Hippocampal formation (tissue), 2 donors: Measurements from ENCODE around the gene LIMCH1.

Experiments
- DNase-seq, 2 donors: peaks; one replicate each; lab custom pipeline; 2025; lab: John Stamatoyannopoulos, UW

LIMCH1 gene

GRCh38 chr4:41528512-41529205 is 9.3 kb upstream of the LIMCH1 start:
- no peak for DNase-seq

- no peak for DNase-seq
These were observed 7.2 kb upstream of the LIMCH1 start for GRCh38 chr4:41530741-41531140.

DNA sequence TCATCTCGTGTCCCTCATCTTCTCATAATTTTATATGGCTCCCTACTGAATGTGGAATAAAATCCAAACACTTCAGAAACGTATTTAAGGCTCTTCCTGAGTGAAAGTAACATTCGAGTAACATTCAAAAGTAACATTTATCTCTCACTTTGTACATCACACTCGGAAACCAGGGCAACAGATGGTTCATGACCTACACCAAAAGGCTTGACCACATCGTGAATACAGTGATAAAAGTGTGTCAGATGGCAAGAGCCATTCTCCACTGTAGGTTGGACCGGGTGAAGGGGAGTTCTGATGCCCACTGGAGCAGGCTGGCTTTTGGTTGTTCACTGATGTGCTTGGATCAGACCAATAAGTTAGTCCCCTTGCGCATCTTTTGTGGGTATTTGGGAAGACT is 5.6 kb upstream of the LIMCH1 start:
- DNase-seq, result no peak

DNA sequence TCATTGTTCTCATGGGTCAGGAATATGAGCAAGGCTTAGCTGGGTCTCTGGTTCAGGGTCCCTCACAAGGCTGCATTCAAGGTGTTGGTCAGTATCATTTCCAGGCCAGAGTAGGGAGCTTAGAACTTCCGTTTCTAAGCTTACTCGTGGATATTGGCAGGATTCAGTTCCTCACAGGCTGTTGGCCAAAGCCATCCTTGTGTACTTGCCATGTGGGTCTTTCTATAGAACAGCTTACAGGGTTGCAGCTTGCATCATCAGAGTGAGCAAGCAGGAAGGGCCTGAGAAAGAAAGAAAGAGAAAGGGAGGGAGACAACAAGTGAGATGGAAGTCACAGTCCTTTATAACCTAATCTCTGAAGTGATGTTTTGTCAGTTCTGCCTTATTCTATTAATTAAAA is 5.1 kb upstream of the LIMCH1 start:
- DNase-seq, result no peak

DNA sequence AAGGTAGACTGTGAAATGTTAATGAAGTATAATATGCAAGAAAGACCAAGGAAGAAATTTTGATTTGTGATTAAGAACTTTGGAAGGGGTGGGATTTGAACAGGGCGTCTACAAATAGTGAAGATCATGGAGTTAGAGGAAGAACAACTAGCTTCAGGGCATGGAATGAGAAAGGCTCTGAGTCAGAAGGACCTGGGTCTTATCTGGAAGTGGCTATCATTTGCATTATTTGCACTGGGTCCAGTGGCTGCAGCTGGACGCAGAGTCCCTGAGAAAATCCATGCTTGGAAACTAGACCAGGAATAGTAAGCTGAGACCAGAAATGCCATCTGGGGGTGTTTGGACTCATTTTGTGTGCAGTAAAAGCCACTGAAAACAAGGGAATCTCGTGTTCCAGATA is 4.3 kb upstream of the LIMCH1 start:
- no peak for DNase-seq

DNA sequence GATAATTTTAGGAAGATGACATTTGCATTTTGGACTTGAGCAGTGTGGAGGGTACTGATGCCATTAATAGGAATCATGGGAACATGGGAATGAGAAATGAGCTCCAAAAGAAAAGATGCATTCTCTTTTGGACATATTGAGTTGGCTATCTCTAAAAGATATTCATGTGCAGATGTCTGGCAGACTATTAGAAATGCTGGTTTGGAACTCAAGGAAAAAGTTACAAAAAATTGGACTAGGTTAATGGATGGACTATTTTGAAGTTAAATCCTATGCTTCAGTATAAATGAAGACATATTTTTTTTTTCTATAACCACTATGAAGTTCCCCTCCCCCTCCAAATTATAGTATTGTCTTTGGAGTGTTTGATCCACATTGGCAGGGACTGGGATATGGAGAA is 3.6 kb upstream of the LIMCH1 start:
- DNase-seq, result no peak

- no peak for DNase-seq
These were observed 2.0 kb upstream of the LIMCH1 start for GRCh38 chr4:41535911-41536371.

DNA sequence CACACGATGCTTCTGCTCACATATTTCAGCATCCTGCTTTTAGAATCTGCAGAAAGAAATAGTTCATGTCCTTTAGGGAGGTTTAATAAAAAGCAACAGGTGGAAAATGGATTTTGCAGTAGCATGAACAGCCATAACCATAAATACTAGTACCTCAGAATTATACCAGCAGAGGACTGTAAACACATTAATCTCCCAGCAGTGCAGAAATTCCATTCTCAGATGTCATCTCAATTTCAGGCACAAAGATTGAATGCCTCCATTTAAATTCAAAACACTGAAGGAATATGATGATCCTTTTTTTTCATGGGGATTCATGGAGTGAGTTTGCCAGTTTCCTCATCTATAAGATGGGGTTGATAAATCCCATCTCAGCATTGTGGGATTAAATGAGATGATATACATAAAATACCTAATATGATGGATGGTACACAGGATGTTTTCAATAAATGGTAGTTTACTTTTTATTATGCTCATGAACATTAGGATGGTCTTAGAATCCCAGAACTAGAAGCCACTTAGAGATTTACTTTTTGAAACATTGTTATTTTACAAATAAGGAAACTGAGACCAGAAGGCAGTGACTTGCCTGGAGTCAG is 566 bp upstream of the LIMCH1 start:
- no peak for DNase-seq

DNA sequence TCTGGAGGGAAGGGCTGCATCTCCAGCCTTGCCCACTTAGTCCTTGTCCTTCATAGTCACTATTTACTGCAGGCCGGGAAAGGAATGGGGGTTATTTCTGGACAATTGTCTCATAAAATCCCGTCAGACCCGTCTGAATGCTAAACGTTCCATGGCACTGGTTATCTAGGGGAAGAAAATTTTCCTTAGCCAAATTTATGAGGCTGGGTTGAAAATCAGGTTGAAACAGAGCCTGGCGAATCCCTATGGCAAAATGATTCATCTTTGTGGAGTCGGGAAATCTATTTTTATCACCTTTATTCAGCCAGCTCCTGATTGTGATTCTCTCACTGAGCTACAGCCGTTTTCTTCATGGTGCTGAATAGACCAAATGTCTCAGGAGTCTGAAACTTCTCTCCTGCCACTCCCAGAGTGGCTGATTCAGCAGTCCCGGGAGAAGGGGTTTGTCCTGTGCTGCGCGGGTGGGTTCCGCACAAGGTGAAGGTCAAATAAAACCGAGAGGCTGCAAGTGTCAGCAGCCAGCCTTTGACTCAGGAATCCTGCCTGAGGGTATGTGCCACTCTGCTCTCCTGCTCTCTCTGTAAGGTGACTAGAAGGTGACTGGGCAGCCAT is 1.0 kb downstream of the LIMCH1 start:
- peak in 1 of 2 donors; percentile 53 for DNase-seq

DNA sequence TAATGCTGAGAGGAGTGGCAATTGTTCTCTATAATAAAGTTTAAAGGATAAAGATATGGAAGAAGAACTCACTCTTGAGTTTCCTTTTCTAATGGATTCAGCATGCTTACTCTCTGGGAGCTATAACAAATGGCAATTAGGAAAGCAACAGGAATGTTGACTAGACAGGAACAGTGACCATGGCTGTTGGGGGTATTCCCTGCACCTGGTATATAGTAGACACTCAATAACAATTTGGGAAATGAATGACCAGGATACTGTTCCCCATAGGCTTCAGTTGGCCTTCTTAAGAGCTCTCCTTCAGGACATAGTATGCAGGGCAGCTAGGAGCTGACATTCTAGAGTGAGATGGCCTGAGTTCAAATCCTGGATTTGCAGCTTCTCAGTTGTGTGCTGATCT is 1.8 kb downstream of the LIMCH1 start:
- DNase-seq, result no peak

DNA sequence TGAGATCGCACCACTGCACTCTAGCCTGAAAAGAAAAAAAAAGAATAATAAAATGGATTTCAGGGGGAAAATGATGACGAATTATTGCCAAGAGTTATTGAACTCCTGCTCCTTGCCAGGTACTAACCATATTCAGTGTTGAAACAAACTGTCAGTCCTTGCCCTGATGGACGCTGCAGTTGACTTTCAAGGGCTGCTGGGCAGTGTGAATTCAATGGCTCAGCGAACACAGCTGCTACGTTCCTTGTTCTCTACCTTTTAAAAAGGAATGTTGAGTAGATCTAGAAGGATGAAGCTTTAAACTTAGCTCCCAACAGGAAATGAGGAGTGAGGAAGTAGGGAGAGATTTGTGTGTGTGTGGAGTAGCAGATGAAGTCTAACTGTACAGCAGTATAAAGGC is 2.7 kb downstream of the LIMCH1 start:
- no peak for DNase-seq

DNA sequence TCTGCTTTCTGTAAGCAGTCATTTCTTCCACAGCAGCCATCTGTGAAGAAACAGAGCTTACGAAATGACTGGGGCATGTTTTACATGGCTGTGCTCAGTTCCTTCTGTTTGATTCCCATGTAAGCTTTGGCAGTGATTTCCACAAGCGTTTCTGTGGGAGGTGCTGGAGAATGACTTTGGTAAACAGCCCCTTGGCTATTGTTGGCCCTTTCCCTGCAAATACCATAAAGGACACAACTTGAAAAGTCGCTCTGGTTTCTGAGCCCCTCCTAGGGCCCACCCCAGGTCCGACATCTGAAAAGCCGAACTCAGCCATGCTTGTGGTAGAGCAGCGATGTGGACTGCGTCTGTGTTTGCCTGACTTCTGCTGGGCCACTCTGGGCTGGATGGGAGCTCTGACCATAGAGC is 3.7 kb downstream of the LIMCH1 start:
- DNase-seq, result peak in 1 of 2 donors; percentile 41

- DNase-seq, result no peak
These were observed 4.7 kb downstream of the LIMCH1 start for GRCh38 chr4:41542526-41543275.

DNA sequence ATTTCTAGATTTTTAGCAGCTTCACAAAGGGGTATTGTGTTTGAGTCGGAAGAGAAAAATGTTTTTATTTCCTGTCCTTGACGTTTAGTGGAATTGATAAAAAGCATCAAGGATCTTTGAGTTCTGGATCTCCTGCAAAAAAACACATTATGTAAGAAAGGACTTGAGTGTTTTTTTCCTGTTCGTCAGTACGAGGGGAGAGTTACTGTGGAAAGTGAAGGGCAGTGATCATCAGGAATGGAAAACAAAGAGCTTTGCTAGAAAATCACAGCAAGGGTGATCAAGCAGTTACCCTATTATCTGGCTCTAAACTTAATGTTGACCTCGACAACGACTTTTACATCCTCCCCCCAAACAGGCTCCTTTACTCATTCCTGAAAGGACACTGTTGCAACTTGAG is 7.3 kb downstream of the LIMCH1 start:
- no peak for DNase-seq

DNA sequence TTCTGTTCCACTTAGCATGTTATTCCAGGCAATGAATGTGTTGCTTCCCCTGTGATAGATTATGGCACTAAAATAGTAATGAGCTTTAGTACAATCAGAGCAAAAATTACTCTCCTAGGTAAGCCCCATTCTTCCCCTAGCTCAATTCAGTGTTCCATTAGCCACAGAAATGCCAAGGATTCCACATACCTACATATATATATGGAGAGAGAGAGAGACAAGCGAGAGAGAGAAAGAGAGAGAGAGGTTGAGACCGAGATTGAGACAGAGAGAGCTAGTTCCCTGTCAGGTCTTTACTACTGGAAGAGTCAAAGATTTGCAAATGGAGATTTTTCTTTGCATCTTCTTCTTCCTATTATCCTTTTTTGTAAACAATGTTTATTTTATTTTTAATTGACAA is 8.7 kb downstream of the LIMCH1 start:
- no peak for DNase-seq

- DNase-seq, result no peak
These were observed 10.4 kb downstream of the LIMCH1 start for GRCh38 chr4:41548305-41548880.

DNA sequence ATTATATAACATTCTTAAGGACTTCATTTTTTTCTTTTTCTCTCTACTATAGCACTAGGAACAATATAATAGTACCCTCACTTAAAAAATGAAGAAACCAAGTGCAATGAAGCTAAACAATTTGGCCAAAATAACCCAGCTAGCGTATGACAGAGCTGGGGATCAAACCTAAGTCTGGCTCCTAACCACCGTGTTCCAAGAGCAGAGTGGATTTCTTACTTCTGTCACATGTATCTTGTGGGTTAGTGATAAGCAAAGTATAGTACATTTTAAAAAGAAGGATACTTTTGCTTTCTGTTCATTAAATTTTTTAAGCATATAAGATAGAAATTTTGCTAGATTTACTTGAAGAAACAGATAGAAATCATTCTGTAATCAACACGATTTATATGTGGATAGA is 11.5 kb downstream of the LIMCH1 start:
- DNase-seq, result no peak

DNA sequence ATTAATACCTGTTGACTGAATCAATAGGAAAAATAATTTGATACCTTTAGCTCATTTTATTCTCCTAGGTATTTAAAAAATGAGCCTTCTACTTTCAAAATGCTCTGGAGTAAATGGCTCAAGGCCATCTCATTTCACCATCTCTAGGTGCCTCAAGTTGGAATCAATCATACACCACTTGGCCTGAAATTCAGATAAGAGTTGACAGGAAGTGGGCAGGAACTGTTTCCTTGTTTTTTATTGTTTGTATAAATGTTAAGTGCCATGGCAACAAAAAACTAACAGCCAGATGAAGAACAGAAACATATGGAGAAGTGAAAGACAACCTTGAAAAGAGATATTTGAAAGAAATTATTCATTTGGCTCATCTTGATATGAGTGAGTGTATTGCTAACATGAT is 12.4 kb downstream of the LIMCH1 start:
- no peak for DNase-seq

DNA sequence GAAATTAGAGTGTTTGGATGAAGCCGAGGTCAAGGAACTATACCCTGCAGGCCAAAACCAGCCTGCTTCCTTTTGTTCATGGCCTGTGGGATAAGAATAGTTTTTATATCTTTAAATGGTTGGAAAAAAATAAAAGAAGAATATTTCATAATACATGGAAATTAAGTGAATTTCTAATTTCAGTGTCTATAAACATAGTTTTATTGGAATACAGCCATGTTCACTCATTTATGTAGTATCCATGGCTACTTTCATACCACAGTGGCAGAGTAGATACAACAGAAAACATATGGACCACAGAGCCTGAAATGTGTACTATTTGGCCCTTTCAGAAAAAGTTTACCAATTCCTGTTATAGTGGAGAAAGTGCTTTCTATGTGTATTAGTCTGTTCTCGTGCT is 13.6 kb downstream of the LIMCH1 start:
- DNase-seq, result no peak

DNA sequence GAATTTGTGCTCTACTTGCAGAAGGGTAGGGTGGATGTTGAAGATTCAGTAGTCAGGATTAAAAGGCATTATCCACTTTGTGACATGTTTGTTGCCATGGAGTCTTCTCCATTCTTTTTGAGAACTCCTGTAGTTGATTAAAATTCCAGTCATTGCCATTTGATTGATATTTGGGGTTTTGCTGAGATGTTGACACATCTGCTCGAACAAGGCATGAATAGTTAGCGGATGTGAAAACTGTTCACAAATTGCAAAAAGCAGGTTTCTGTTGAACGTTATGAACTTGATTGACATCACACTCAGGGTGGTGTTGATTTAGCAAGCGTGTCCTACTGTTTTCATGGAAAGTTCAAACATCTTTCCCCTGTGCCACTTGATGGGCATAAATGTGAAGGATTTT is 16.9 kb downstream of the LIMCH1 start:
- no peak for DNase-seq

GRCh38 chr4:41556526-41556925 is 18.6 kb downstream of the LIMCH1 start:
- no peak for DNase-seq

DNA sequence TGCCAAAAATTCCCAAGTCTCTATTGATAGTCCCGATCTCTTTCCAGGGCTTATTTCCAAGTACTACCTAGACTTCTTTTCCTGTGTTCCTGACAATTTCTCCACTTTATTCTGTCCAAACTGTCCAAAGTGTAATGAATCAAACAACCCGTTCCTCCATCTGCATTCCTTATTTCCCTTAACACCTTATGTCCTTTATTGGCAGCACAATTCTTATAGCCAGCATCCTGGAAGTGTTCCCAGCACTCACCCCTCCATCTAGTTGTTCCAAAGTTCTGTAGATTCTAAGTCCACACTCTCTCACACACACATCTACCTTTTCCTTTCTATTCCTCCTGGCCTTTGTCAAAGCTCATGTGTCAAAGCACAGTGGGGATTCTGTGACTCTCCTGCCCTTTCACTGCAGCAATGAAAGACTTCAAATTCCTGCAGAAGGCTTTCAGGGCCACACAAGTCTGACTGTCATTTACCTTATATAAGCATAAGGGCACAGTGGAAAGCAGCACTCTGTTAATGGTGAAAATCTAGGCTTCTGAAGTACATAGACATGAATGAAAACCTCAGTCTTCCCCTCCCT is 22.1 kb downstream of the LIMCH1 start:
- no peak for DNase-seq
